HG02973 (cell line): Measurements from ENCODE around the gene ZNF862.
"Not testable (repeated sequence)": the region's sequence is repeated elsewhere in the genome, so short reads cannot be mapped to it uniquely, and the experiment has no call there.

Experiments used
- ATAC-seq: cut with Tn5 transposase; IDR thresholded peaks from one replicate; pipeline ENCODE4 v1.9.1; 2021; ENCODE audit warnings: moderate library complexity; ENCODE audit not compliant: unreplicated experiment

Gene ZNF862

DNA sequence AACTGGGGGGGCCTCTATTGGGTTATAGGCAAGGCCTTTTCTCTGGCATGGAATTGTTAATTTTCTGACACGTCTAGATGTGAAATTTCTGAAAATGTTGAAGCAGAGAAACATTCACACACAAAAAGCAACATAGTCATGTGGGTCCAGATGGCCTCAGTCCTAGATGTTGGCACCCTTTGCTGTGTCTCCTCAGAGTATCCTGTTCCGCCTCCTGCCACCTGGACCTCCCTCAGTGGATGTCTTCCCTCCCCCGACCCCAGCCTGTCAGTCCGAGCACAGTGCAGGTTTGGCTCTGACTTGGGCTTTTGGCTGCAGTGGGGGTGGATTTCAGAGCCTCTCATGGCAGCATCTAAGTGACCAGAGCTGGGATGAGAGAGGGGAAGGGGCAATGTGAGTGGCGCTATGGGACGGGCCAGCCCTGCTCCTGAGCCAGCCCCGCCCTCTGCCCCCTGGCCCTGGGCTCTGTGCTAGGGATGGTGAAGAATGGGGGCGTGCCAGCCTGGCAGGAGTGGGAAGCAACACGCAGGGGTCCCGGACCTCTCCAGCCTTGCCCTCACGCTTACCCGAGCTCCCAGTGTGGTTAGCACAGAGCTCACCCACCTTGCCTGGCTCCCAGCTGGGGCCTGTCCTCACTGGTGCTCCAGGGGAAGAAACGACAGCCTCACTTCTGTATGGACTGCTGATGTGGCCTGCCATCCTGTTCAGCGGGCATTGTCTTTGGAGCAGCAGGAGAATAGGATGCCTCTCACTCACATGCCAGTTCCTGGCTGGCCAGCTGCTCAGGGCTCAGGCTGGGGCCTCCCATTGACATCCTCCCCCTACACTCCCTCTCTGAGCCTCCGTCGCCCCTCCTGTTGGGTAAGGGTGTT lies 41.8 kb downstream of the ZNF862 start:
- no peak for ATAC-seq

DNA sequence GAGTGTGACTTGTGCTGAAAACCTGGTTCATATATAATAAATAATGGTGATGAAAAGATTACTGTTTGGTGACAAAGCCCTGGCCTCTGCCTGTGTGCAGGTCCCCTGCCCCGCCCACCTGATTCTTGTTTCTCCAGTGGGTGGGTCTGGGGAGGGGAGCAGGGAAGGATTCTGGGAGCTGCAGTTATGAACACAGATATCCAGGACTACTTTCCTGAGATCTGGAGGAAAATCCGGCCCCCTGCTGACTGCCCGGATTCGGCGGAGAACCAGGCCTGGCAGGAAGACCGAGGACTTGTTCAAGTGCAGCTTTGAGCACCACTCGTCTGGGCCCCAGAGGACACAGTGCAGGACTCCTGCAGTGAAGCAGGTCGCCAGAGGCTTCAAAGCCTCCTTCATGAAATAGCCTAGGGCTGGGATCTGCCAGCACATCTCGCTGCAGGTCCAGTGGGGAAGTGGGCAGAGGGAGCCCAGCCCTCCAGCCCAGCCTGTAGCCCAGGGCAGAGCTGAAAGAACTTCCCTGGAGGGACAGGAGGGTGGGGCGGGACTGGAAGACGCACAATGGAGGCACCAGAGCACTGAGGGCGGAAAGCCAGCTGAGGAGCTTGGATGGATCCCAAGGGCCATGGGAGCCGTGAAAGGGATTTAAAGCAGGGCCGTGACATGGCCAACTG lies 42.6 kb downstream of the ZNF862 start:
- ATAC-seq, result no peak

DNA sequence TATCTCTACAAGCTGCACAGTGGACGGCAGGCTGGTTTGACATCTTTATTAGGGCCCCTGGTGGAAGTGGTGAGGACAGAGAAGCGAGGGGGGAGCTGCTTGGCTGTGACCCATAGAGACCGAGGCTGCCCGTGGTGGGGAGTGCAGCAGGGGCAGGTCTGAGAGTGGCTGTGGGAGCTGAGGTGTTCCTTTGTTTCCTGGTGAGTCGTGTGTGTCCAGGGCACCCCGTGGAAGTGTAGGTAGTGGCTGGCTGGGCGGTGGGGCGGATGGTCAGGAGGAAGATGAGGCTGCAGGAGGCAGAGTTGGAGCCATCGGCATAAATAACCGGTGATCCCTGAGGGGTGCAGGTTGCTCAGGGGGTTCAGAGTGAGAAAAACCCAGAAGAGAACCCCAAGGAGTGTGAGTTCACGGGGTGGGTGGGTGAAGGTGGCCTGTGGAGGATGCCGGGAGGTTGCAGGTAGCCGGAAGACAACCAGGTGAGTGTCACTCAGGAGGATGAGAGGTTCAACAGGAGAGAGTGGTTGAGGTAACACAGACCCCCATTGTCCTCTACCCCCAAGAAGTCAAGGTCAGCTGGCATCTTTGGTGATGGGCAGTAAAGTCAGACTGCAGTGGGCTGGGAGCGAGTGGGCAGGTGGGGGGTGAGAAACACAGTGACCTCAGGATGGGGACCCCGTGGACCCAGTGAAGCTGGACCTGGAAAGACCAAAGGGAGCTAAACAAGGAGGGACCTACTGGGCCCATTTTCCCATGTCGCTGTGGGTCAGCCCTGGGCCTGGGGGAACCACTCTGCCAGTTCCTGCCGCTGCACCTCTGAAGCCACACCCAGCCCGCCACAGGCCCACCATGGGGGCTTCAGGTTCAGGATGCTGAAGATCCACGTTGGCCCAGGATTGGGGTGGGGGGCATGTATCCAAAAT lies 43.4 kb downstream of the ZNF862 start:
- ATAC-seq, result no peak

DNA sequence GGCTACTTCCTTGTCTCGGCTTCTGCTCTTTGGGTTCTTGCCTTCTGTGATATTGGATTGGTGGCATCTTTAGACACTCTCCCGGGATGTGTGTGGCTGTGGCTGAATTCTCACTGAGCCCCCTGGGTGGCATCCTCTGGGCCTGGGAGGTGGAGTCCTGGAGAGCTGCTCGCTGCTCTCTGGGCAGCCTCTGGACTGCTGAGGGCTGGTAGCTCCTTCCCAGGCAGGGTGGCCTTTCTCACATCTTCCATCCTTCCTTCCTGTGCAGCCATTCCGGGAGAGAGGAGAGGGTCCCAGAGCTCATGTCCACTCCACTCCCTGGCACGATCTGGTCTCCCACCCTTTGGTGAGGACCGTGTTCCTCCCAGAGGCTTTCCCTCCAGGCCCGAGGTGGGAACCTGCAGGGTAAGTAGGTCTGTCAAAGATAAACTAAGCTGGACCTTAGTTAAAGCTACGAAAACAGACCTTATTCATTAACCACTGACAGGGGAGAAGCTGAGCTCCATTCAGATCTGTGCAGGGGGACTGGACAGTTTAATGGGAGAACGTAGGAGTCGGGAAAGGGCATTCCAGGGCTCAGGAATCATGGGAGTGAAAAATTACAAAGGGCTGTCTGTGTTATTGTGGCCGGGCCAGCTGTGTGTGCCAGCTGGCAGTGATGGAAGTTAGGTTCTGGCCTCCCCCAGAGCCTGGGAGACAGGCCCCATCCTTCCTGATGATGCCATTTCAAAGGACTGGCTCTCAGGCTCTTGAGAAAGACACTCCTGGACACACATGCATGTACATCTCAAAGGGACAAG lies 44.3 kb downstream of the ZNF862 start:
- ATAC-seq, result no peak

DNA sequence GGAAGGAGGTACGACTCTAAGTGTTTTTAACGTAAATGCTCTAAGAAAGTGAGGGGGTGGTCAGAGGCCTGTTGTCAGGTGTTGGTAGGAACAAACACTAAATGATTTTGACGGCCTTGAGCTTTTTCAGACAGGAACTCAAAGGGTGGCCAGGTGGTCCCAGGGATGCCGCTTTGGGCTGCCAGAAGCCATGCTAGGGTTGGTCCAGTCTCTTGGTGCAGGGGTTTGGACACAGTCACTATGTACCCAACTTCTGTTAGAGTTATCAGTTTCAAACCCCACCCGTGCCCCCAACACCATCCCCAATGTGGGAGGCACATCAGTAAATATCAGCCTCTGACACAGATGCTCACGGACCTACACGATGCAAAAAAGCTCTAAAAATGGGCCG lies 44.9 kb downstream of the ZNF862 start:
- no peak for ATAC-seq

DNA sequence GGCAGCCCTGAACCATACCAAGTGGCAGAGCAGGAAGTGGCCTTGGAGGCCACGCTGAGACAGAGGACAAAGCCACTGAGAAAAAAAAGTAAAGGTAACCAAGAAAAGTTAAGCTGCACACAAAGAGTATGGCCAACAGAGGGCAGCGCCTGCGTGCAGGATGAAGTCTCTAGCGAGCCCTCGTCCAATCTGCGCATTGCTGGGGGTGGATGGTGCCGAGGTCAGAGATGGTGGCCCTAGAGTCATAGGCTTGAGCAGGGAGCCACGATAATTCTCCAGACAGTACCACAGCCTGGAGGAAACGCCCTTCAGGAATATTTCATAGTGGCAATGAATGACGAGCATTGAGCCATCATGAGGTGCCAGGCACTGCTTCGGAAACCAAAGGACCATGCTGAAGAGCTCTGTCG lies 45.3 kb downstream of the ZNF862 start:
- no peak for ATAC-seq

DNA sequence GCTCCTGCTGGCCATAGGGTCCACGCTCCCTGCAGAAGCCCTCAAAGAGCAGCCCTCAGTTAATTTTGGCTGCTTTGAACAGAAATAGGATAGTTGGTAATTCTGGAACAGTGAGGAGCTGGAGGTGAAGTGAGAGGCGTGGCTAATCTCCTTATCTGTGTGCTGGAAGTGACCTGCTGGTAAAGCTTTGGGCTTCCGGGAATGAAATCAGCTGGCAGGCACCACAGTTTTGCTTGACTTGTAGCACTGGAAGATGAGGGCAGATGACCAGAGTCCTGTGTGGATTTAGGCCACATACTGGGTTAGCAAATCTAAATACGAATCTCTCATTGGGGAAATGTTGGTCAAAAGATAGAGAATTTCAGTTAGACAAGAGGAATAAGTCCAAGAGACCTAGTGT lies 45.8 kb downstream of the ZNF862 start:
- ATAC-seq, result no peak

DNA sequence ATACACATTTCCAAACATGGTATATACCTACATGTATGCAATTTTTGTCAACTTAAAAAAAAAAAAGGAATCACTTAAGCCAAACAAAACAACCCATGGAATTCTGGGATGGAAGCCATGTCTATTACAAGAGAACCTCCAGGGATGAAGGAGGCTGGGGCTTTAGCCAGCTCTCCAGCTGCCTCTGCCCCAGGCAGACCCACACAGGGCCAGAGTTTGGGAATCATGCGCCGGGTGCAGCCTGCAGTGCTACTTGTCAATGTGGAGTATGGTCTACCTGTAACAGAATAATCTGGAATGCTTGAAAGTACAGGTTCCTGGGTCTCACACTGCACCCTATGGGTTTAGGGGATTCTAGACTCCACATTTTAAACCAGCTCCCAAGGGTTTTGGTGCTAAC lies 46.4 kb downstream of the ZNF862 start:
- no peak for ATAC-seq

DNA sequence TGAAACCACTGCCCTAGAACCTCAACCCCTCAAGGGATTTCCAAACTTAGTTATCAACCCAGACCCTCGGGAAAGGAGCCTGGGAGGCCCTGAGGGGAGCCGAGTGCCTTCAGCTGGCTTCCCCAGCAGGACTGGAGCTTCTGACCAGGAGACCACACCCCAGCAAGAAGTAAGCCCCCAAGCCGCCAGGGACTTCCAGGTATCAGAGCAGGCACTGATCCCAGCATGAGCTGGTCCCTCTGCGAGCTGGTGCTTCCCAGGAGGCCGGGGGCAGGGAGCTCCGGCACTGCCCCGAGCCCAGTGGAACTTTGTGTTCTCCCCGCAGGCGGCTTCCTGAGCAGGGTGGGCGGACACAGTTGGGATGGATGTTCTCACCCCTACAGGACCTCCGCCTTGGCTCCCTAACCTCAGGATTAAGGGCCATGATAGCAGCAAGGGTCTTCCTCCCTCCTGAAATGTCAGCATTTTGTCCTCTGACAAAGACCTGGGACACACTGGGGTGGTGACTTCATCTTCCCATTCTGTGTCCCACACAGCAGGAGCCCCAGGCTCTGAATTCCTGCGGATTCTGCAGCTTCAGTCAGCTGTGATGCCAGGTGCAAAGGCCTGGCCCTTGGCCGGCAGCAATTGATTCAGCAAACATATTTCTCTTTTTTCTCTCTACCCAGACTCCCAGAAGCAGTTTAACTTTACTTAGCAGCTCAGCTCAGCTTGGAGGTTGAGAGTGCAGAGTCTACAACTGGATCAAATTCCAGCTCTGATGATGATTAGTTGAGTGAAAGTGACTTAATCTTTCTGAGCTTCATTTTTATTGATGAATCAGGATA lies 47.2 kb downstream of the ZNF862 start:
- no peak for ATAC-seq

DNA sequence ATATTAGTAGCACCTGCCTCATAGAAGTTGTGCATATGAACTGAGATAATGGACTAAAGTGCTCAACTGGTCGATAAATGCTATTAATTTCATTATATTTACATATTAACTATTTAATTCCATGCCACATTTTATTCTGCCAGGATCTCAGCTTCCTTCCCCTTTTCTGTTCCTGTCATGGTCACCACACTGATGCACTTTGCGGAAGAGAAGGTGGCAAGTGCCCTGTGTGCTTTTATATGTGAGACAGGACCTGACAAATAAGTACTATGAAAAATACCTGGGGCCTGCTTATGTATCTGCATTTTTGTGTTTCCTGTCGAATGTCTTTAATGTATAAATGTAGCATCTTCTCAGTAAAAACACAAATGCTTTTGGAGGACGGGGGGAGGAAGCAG lies 47.8 kb downstream of the ZNF862 start:
- ATAC-seq, result no peak

DNA sequence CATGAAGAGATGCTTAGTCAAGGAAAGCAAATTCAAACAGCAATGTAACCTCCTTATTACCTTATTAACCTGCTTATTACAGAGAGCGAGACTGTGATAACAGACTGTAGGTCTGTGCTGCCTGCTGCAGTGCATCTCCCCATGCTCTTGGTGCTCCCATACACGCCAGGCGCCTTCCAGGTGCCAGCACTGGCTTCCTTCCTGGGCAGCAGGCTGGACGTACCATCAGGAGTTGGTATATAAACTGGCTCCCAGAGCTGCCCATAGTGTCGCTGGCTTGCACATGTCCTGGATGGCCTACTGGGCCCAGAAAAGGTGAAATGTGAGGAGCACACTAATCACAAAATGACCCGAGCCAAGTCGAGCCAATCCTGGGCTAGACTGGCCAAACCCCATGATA lies 49.1 kb downstream of the ZNF862 start:
- no peak for ATAC-seq

DNA sequence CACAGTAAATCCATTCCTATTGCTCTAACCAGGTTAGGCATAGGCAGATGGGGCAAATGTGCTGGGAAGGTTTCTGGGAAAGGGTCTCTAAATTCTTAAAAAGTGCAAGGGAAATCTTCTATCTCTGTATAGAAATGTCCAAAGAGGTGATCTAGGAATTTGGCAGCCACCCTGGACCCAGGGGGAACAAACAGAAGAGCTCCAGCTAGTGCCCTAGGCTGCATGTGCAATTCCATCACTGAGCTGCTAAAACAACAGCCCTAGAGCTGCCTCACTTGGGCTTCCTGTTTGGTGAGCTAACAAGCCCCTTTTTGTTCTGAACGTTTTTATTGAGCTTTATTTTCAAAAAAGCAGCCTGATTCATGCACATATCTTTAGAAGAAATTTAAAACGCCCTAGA lies 52.5 kb downstream of the ZNF862 start:
- ATAC-seq, result not testable (repeated sequence)

DNA sequence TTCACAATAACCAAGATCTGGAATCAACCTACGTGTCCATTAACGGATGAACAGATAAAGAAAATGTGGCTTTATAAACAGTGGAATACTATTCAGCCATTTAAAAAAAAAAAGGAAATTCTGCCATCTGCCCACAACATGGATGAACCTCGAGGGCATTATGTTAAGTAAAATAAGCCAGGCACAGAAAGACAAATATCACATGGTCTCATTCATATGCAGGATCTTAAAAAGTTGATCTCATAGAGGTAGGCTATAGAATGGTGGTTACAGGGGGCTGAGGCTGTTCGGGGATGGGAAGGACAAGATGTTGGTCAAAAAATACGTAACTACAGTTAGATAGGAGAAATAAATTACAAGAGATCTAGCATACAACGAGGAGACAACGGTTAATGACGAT lies 56.8 kb downstream of the ZNF862 start:
- ATAC-seq, result not testable (repeated sequence)

DNA sequence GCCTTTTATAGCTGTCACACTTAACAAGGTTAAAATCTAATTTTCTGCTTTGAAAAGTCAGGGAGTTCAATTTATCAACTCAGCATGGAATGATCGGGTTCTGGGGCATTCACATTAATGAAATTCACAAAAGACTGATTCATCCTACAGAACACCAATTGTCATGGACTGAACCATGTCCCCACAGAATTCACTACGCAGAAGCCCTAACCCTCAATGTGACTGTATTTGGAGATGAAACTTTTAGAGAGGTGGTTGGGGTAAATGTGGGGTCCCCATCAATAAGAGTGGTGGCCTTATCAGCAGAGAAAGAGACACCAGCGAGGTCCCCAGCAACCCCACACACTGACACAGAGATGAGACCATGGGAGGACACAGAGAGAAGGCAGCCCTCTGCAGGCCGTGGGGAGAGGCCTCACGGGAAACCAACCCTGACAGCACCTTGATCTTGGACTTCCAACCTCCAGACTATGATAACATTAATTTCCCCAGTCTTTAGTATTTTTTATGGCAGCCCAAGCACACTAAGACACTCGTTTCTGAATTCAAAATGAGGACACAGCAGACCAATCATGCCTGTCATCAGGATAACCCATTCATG lies 69.7 kb downstream of the ZNF862 start:
- ATAC-seq, result not testable (repeated sequence)

DNA sequence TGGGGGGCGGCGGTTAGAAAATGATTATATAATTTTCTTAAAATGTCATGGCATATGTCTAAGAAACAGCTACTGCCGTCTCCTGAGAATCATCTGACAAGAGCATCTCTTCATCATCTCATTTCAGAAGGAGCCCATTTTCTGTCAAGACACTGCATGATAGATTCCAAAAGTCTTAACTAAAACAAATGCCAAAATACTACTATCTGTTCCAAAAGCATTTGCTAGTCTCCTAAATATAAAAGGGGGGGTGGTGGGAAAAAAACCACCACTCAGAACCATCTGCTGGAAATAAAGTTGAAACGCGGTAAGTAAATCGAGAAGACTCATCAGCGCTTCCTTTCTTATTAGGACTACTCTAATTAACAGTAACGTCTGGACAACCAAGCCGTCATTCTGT lies 72.0 kb downstream of the ZNF862 start:
- ATAC-seq, result not testable (repeated sequence)

DNA sequence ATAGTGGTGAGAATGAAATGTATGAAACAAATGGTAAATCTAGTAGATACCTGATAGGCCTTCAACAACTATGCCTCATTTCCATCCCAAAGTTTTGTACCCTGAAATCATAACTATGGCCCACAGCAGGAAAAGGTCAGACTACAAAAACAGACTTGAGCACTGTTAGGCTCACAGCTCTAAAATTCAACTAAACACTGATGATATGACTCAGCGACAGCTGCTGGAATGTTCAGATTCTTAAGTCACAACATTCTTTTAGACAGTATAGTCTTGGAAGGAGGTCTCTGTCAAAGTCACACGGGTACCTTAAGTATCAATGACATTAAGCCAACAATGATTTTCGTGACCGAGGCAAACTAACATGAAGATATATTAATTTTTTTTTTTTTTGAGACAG lies 74.0 kb downstream of the ZNF862 start:
- ATAC-seq, result not testable (repeated sequence)
